GM12878 (cell line): ENCODE results near the gene PLEKHO1. TPM values are rescaled to one million over a fixed set of nuclear protein-coding genes. Genes with fewer than 3 reads are reported as not detected.

Source experiments
- ATAC-seq: fragments of 200-7000 bp; cut with Tn5 transposase; 3 replicates; pipeline ENCODE4 v1.9.1; 2020; ENCODE audit warnings: mild to moderate bottlenecking, moderate library complexity
- BruUV-seq: library from RNA; stranded (reverse); fragments of 400-500 nt; replicated peaks from 2 replicates; lab custom pipeline; 2021; lab: Mats Ljungman, UMichigan
- CTCF ChIA-PET: fragments of 300-600 bp; sonication (Branson Sonifier 250); formaldehyde crosslinking; extraction: SDS; loops from one replicate; lab custom pipeline; 2021; ENCODE audit warnings: inconsistent platforms; lab: Yijun Ruan, JAX
- POLR2A ChIA-PET: fragments of 350-600 bp; formaldehyde crosslinking; extraction: SDS; loops from one replicate; lab custom pipeline; 2021; ENCODE audit warnings: inconsistent platforms; lab: Charles Lee
- RAD21 ChIA-PET: fragments of 300-600 bp; sonication (Branson Sonifier 250); formaldehyde crosslinking; loops from one replicate; lab custom pipeline; 2023; ENCODE audit warnings: antibody characterized with exemption; ENCODE audit not compliant: unreplicated experiment; lab: Charles Lee
- SMC1A ChIA-PET: fragments of 300-600 bp; sonication (Branson Sonifier 250); formaldehyde crosslinking; loops from one replicate; lab custom pipeline; 2023; ENCODE audit not compliant: unreplicated experiment, uncharacterized antibody; lab: Charles Lee
- DNase-seq: peaks from one replicate; pipeline ENCODE4 v3.0.0-alpha.2; 2011; ENCODE audit warnings: low read depth, low spot score
- FAIRE-seq: peaks from 3 replicates; lab custom pipeline; 2011; peaks lifted over from hg19 to GRCh38; lab: Jason Lieb, UNC
- H2AFZ ChIP-seq: 2 replicates; pipeline ENCODE4 v1.6.0; 2011; ENCODE audit warnings: low read depth, low read length, control low read depth; ENCODE audit not compliant: control insufficient read depth
- H3K27ac ChIP-seq: 2 replicates; pipeline ENCODE4 v1.5.1; 2011; ENCODE audit warnings: control low read depth; ENCODE audit not compliant: control insufficient read depth, insufficient read depth
- H3K27me3 ChIP-seq, 2 experiments: replicated peaks in 1 of 2; 2 replicates each; pipeline versions ENCODE4 v1.6.0 to v1.6.1; 2011; ENCODE audit warnings: low read length in 1 of 2; ENCODE audit not compliant: control insufficient read depth in 2 of 2, insufficient read depth in 2 of 2
- H3K36me3 ChIP-seq, 2 experiments: 2 replicates each; pipeline ENCODE4 v1.5.1; 2011; ENCODE audit warnings: low read length in 1 of 2; ENCODE audit not compliant: control insufficient read depth in 2 of 2, insufficient read depth in 2 of 2
- H3K4me1 ChIP-seq: 2 replicates; pipeline ENCODE4 v1.6.1; 2011; ENCODE audit warnings: mild to moderate bottlenecking, low read length, moderate library complexity, mixed read lengths; ENCODE audit not compliant: control insufficient read depth, insufficient read depth
- H3K4me2 ChIP-seq: 2 replicates; pipeline ENCODE4 v1.6.0; 2011; ENCODE audit warnings: control low read depth; ENCODE audit not compliant: control insufficient read depth, insufficient read depth
- H3K4me3 ChIP-seq: fragments of 200-600 bp; sonication (generic); 2 replicates; pipeline ENCODE4 v1.5.1; 2016
- H3K79me2 ChIP-seq: 2 replicates; pipeline ENCODE4 v1.6.0; 2011; ENCODE audit warnings: low read length; ENCODE audit not compliant: control insufficient read depth, insufficient read depth
- H3K9ac ChIP-seq: 2 replicates; pipeline ENCODE4 v1.8.0; 2011; ENCODE audit warnings: low read length, control low read depth, mixed read lengths; ENCODE audit not compliant: control insufficient read depth, insufficient read depth
- H3K9me3 ChIP-seq: replicated peaks from 3 replicates; pipeline ENCODE4 v1.5.1; 2011; ENCODE audit warnings: mild to moderate bottlenecking, low read length; ENCODE audit not compliant: control insufficient read depth, insufficient read depth
- H4K20me1 ChIP-seq: 2 replicates; pipeline ENCODE4 v1.6.0; 2011; ENCODE audit not compliant: control insufficient read depth, insufficient read depth
- BMI1 ChIP-seq: fragments of 450-650 bp; IDR thresholded peaks from 2 replicates; pipeline ENCODE4 v1.6.1; 2016; ENCODE audit warnings: mild to moderate bottlenecking, moderate library complexity, borderline replicate concordance
- ELK1 ChIP-seq: IDR thresholded peaks from 2 replicates; pipeline ENCODE4 v1.6.1; 2012; ENCODE audit warnings: low read depth, low read length, improper control_type of control experiment
- EP300 ChIP-seq, 2 experiments: fragments of 150-350 bp in 1 of 2; IDR thresholded peaks; 2 replicates each; pipeline ENCODE4 v1.6.1; 2011 to 2012; ENCODE audit warnings: low read depth in 2 of 2, low read length in 2 of 2, borderline replicate concordance in 1 of 2, improper control_type of control experiment in 1 of 2, inconsistent platforms in 1 of 2; ENCODE audit not compliant: control insufficient read depth in 1 of 2
- NBN ChIP-seq: fragments of 450-650 bp; IDR thresholded peaks from 2 replicates; pipeline ENCODE4 v1.6.1; 2016
- NFIC ChIP-seq: IDR thresholded peaks from 2 replicates; pipeline ENCODE4 v1.6.1; 2012; ENCODE audit warnings: low read depth, mild to moderate bottlenecking, inconsistent platforms, low read length, moderate library complexity
- SKIL ChIP-seq: fragments of 450-650 bp; IDR thresholded peaks from 2 replicates; pipeline ENCODE4 v1.6.1; 2017; ENCODE audit warnings: mild to moderate bottlenecking, low read depth, inconsistent platforms; ENCODE audit not compliant: poor library complexity, severe bottlenecking
- SMC3 ChIP-seq: IDR thresholded peaks from 2 replicates; pipeline ENCODE4 v1.6.1; 2011; ENCODE audit warnings: low read length, improper control_type of control experiment, borderline replicate concordance
- TAF1 ChIP-seq: IDR thresholded peaks from 2 replicates; pipeline ENCODE4 v1.6.1; 2011; ENCODE audit warnings: mild to moderate bottlenecking, low read depth, low read length, borderline replicate concordance
- ZBTB4 ChIP-seq: fragments of 450-650 bp; formaldehyde crosslinking; IDR thresholded peaks from 2 replicates; pipeline ENCODE4 v1.4.0; 2022; ENCODE audit warnings: mild to moderate bottlenecking, moderate library complexity
- WGBS: methylation state at CpG from one replicate; pipeline ENCODE4 v1.1.6; 2016; ENCODE audit warnings: low lambda C conversion rate; ENCODE audit not compliant: insufficient replicate concordance, insufficient coverage; ENCODE audit errors: missing lambda C conversion rate; 5-methylcytosine and 5-hydroxymethylcytosine counted together
- in situ Hi-C: fragments of 300-500 bp; cut with MboI; formaldehyde crosslinking; loops from 9 replicates; pipeline ENCODE4 v1.14.3; 2018; ENCODE audit warnings: mixed read lengths
- intact Hi-C: fragments of 100-400 bp; cut with micrococcal nuclease; formaldehyde crosslinking; loops from one replicate; pipeline ENCODE4 v1.14.2; 2022; ENCODE audit not compliant: unreplicated experiment
- polyA plus RNA-seq, 11 experiments: library from polyadenylated mRNA; depleted of rRNA in 4 of 11; unstranded in 6 of 11; stranded (reverse) in 5 of 11; fragments of >200 nt; fragmentation: Nextera tagmentation in 4 of 11; fragmentation: Illumina TruSeq in 1 of 11; extraction: Ambion mirVana in 4 of 11; extraction: Trizol in 1 of 11; gene quantifications; 1 replicate in 1 of 11; 2 replicates in 10 of 11; pipeline versions ENCODE4 v1.2.1 to v1.2.3, GENCODE V29; 2011 to 2016; ENCODE audit warnings: inconsistent platforms in 2 of 11, missing spikeins in 2 of 11, low read depth in 1 of 11
- total RNA-seq, 4 experiments: library from RNA; depleted of rRNA in 3 of 4; stranded (reverse); fragments of >200 nt in 3 of 4; fragmentation: Illumina TruSeq in 1 of 4; extraction: Trizol in 1 of 4; gene quantifications; 2 replicates each; pipeline versions ENCODE4 v1.2.1 to v1.2.3, GENCODE V29; 2013 to 2021
- TF ChIP-seq, protein P1 (sequence below): fragments of 150-350 bp; IDR thresholded peaks from 2 replicates; pipeline ENCODE4 v1.6.1; 2014; ENCODE audit warnings: mild to moderate bottlenecking, low read depth, low read length

Gene PLEKHO1
- total and polyA plus RNA-seq, 10 of the 15 experiments (the other 5 are each of a cell fraction or from before 2014, with no cell fraction given), result 5.3 to 184 (median 88.8) TPM

DNA sequence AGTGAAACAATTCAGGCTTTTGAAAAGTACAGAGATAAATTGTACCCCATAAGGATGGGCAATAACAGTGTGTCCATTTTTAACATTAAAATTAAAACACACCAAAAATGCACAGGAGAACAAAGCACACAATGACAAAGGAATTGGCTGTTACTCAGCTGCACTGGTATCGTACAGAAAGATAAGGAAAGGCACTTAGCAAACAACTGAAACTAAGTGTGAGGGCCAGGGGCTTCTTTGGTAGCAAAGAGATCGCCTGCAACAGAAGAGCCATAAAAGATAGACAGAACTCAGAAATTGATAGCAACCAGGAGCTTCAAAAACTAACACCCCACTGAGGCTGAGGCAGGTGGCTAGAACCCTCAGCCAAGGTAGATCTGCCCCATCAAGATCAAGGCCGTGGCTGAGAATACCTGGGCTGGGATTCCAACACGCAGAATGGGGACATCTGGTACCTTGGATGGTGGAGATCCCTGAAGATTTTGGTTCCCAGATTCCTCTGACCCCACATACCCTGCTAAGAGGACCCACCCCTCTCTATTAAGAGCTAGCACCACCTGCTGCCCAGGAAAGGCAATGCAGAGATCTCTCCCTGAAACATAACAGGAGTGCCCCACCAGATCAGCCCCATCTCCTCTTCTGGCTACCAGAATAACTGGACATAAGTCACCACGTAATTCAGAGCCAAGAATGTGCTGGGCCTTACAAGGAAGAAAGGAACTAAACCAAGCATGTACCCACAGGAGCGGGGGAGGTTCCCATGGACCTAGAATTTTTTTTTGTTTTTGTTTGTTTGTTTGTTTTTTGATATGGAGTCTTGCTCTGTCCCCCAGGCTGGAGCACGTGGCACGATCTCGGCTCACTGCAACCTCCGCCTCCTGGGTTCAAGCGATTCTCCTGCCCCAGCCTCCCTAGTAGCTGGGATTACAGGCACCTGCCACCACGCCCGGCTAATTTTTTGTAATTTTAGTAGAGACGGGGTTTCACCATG lies 16.2 kb downstream of the PLEKHO1 start:
- H3K9me3 ChIP-seq, result no peaks in the 10 kb centered on the region
- H3K4me3 ChIP-seq, result peak overlapping the region; percentile 37; the same call in 1 of the 2 replicates
- H3K36me3 ChIP-seq, result no peaks in the 10 kb centered on the region
- peak overlapping the region; percentile 92 for H3K4me2 ChIP-seq
- DNase-seq (no peak), ATAC-seq (peak; percentile 20), FAIRE-seq (no peak)
- H3K9ac ChIP-seq, result peak overlapping the region; percentile 52
- peaks cover 18% of the 10 kb centered on the region for H3K79me2 ChIP-seq
- intact Hi-C loops, result loop anchor here (1.0 kb wide), 1 partner anchor 204 kb away; no protein-coding TSS in a partner anchor
- H3K4me1 ChIP-seq, result peaks cover 57% of the 10 kb centered on the region
- in situ Hi-C loops, result loop anchor here (5.0 kb wide), 2 partner anchors 94 to 204 kb away; no protein-coding TSS in a partner anchor
- ChIA-PET RAD21 (interaction anchor here (0.7 to 15.1 kb wide), 21 partner anchors 10 to 277 kb away, joined by 3 to 287 read pairs (median 4); partner anchors contain the start of genes PLEKHO1 and VPS45), SMC1A (interaction anchor here (0.7 to 15.5 kb wide), 25 partner anchors 8 to 252 kb away, joined by 3 to 338 read pairs (median 5); partner anchors contain the start of genes PLEKHO1 and VPS45), POLR2A (interaction anchor here (0.6 to 8.9 kb wide), 8 partner anchors 15 to 205 kb away, joined by 3 to 120 read pairs (median 4); partner anchors contain the start of genes PLEKHO1 and RPRD2), CTCF (interaction anchor here (0.7 to 19.2 kb wide), 38 partner anchors 10 to 322 kb away, joined by 3 to 577 read pairs (median 5); partner anchors contain the start of genes PLEKHO1 and VPS45)
- no peaks in the 10 kb centered on the region for H3K27me3 ChIP-seq
- H4K20me1 ChIP-seq, result no peaks in the 10 kb centered on the region
- WGBS, result 36% methylated on average over 13 of the region's 14 CpGs
- BruUV-seq, result no TSS peak
- H2AFZ ChIP-seq, result peak overlapping the region; percentile 75
- H3K27ac ChIP-seq, result peak overlapping the region; percentile 100
- TF ChIP-seq EP300 (IDR thresholded peaks at IDR 0.05; ENCODE audit: borderline replicate concordance in 1 of 2, control insufficient read depth in 1 of 2, low read depth in 2 of 2, low read length in 2 of 2) (no peak), BMI1 (no peak), SKIL (no peak), SMC3 (peak; percentile 78; the same call in 1 of the 2 replicates), ZBTB4 (CRISPR knock-in tag) (no peak), TAF1 (0 out of 2 replicates have a peak, but pooled peaks have one; percentile 8), NFIC (no peak), NBN (0 out of 2 replicates have a peak, but pooled peaks have one; percentile 43), ELK1 (no peak)
- TF ChIP-seq, protein P1, sequence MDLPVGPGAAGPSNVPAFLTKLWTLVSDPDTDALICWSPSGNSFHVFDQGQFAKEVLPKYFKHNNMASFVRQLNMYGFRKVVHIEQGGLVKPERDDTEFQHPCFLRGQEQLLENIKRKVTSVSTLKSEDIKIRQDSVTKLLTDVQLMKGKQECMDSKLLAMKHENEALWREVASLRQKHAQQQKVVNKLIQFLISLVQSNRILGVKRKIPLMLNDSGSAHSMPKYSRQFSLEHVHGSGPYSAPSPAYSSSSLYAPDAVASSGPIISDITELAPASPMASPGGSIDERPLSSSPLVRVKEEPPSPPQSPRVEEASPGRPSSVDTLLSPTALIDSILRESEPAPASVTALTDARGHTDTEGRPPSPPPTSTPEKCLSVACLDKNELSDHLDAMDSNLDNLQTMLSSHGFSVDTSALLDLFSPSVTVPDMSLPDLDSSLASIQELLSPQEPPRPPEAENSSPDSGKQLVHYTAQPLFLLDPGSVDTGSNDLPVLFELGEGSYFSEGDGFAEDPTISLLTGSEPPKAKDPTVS, result no peak
